Prostate gland (tissue), 2 donors: ENCODE measurements around the gene RFXANK. TPM values are rescaled to one million over a fixed set of nuclear protein-coding genes. Genes with fewer than 3 reads are reported as not detected.

Experiments used
- DNase-seq: peaks from one replicate; pipeline ENCODE4 v3.0.0-alpha.2; 2019; ENCODE audit warnings: low spot score
- H3K27ac ChIP-seq, 2 donors: fragments of 200-600 bp; sonication (generic); 2 replicates each; pipeline ENCODE4 v1.5.1; 2017 to 2019
- H3K27me3 ChIP-seq: fragments of 200-600 bp; sonication (generic); replicated peaks from 2 replicates; pipeline ENCODE4 v1.5.1; 2019; ENCODE audit not compliant: insufficient read depth
- H3K36me3 ChIP-seq, 2 donors: fragments of 200-600 bp; sonication (generic); 1 replicate in 1 of 2; 2 replicates in 1 of 2; pipeline versions ENCODE4 v1.5.1 to v1.8.1; 2017 to 2019
- H3K4me1 ChIP-seq: fragments of 200-600 bp; sonication (generic); replicated peaks from 2 replicates; pipeline ENCODE4 v1.5.1; 2019
- H3K4me3 ChIP-seq, 2 donors: fragments of 200-600 bp; sonication (generic); 2 replicates each; pipeline ENCODE4 v1.5.1; 2017 to 2019
- H3K9me3 ChIP-seq: fragments of 200-600 bp; sonication (generic); 2 replicates; pipeline ENCODE4 v1.5.1; 2017
- POLR2A ChIP-seq: fragments of 450-650 bp; IDR thresholded peaks from one replicate; pipeline ENCODE4 v1.6.1; 2016; ENCODE audit warnings: antibody characterized with exemption, mild to moderate bottlenecking
- POLR2AphosphoS5 ChIP-seq: sonication (generic); formaldehyde crosslinking; IDR thresholded peaks from one replicate; pipeline ENCODE4 v1.6.1; 2017; ENCODE audit warnings: antibody characterized with exemption
- WGBS: methylation state at CpG from one replicate; pipeline ENCODE4 v1.1.5; 2018; 5-methylcytosine and 5-hydroxymethylcytosine counted together
- intact Hi-C: fragments of 100-400 bp; cut with DNase I; formaldehyde crosslinking; loops from one replicate; pipeline ENCODE4 v1.14.2; 2022
- total RNA-seq, 2 donors: library from RNA; depleted of rRNA; stranded (reverse); fragments of >200 nt; gene quantifications; one replicate each; pipeline ENCODE4 v1.1.0, GENCODE V29; 2016
- TF ChIP-seq, protein P1 (sequence below), 4 experiments: fragments of 200-600 bp in 2 of 4; fragments of 450-650 bp in 2 of 4; sonication (generic) in 2 of 4; IDR thresholded peaks; 1 replicate in 3 of 4; 2 replicates in 1 of 4; pipeline ENCODE4 v1.5.1; 2016 to 2019; ENCODE audit warnings: antibody characterized with exemption in 4 of 4, mild to moderate bottlenecking in 2 of 4, moderate library complexity in 2 of 4

The RFXANK gene
- total RNA-seq, 2 donors from 2014 or later = 44.2 to 46.3 TPM

DNA sequence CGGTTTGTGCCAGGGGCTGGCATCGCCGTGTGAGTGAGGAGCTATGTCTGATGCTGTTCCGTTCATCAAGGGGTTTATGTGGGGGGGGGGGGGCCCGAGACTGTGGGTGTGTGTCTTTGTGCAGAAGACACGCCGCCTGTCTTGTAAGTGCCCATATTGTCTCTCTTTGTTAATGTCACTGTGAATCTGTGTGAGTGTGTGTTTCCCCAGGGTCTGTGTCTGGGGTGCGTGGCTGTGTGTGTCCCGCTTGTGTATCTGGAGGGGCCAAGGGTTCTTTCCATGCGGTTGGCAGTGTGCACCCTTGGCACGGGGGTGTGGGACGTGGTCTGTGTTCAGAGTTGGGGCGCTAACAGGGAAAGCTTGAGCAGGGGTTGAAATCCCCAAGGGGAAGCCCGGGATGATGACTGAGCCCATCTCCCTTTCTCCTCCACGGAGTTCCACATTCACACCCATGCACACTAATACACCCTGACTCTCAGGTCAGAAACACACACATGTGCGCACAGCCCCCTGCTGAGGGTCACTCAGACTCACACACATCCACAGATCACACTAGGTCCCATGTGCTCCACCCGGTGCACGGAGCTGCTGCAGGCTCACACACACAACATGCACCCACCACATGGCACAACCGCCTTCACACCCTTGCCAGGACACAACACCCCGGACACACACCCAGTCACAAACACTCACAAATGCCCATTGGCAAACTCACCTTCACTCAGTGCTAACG lies 21.5 kb downstream of the RFXANK start:
- H3K4me3 ChIP-seq = no peak overlapping the region
- 37% methylated on average over 21 of the region's 21 CpGs for WGBS
- intact Hi-C loops = no loop called here
- DNase-seq = no peak
- peaks cover 24% of the 10 kb centered on the region for H3K27me3 ChIP-seq
- no peaks in the 10 kb centered on the region for H3K9me3 ChIP-seq
- TF ChIP-seq POLR2AphosphoS5 = no peak
- TF ChIP-seq, protein P1, sequence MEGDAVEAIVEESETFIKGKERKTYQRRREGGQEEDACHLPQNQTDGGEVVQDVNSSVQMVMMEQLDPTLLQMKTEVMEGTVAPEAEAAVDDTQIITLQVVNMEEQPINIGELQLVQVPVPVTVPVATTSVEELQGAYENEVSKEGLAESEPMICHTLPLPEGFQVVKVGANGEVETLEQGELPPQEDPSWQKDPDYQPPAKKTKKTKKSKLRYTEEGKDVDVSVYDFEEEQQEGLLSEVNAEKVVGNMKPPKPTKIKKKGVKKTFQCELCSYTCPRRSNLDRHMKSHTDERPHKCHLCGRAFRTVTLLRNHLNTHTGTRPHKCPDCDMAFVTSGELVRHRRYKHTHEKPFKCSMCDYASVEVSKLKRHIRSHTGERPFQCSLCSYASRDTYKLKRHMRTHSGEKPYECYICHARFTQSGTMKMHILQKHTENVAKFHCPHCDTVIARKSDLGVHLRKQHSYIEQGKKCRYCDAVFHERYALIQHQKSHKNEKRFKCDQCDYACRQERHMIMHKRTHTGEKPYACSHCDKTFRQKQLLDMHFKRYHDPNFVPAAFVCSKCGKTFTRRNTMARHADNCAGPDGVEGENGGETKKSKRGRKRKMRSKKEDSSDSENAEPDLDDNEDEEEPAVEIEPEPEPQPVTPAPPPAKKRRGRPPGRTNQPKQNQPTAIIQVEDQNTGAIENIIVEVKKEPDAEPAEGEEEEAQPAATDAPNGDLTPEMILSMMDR (IDR thresholded peaks at IDR 0.05) = no peak
- no peak overlapping the region for H3K27ac ChIP-seq
- no peaks in the 10 kb centered on the region for H3K4me1 ChIP-seq
- no peaks in the 10 kb centered on the region for H3K36me3 ChIP-seq

DNA sequence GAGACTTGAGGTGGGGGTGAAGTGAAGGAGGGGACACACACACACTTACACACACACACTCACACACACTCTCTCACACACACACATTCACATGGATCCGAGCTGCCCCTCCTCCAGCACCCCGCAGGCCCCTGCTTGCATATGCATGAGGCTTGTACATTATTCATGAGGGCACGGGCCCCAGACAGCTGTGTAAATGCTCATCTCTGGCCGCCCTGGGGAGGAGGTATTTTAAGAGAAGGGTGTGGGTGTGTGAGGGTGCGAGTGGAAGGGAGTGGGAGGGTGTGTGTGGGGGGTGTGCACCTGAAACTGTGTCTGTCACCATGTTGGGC lies 22.1 kb downstream of the RFXANK start:
- H3K4me3 ChIP-seq = no peak overlapping the region
- TF ChIP-seq POLR2AphosphoS5 = no peak
- intact Hi-C loops = no loop called here
- peaks cover 24% of the 10 kb centered on the region for H3K27me3 ChIP-seq
- 2% methylated on average over 5 of the region's 5 CpGs for WGBS
- DNase-seq = no peak
- no peak overlapping the region for H3K27ac ChIP-seq
- no peaks in the 10 kb centered on the region for H3K36me3 ChIP-seq
- H3K4me1 ChIP-seq = no peaks in the 10 kb centered on the region
- no peaks in the 10 kb centered on the region for H3K9me3 ChIP-seq

GRCh38 chr19:19214892-19215291 lies 22.8 kb downstream of the RFXANK start:
- H3K36me3 ChIP-seq = no peaks in the 10 kb centered on the region
- no peak for DNase-seq
- no peak overlapping the region for H3K4me3 ChIP-seq
- TF ChIP-seq, protein P1 (IDR thresholded peaks at IDR 0.05) = no peak
- no peak for TF ChIP-seq POLR2AphosphoS5
- TF ChIP-seq POLR2A = no peak
- H3K9me3 ChIP-seq = no peaks in the 10 kb centered on the region
- H3K27ac ChIP-seq = no peak overlapping the region
- intact Hi-C loops = no loop called here
- WGBS = 4% methylated on average over 8 of the region's 8 CpGs
- peaks cover 24% of the 10 kb centered on the region for H3K27me3 ChIP-seq
- H3K4me1 ChIP-seq = no peaks in the 10 kb centered on the region

DNA sequence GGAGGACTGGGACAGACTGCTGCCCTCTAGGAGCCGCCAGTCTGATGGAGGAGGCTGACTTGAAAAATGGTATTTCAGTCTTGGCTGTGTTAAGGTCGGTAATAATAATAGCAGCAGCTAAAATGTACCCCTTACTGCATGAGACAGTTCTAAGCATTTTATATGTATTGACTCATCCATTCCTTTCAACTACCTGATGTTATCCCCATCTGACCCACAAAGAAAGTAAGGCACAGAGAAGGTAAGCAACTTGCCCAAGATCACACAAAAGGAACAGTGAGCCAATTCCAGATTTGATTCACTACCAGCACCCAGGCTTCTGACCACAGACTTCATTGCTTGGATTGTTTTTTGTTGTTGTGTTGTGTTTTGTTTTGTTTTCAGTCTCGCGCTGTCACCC lies 23.7 kb downstream of the RFXANK start:
- H3K27me3 ChIP-seq = peaks cover 24% of the 10 kb centered on the region
- H3K4me3 ChIP-seq = no peak overlapping the region
- H3K9me3 ChIP-seq = no peaks in the 10 kb centered on the region
- H3K4me1 ChIP-seq = no peaks in the 10 kb centered on the region
- no peak for DNase-seq
- 72% methylated on average over 4 of the region's 4 CpGs for WGBS
- intact Hi-C loops = no loop called here
- H3K36me3 ChIP-seq = no peaks in the 10 kb centered on the region
- no peak for TF ChIP-seq POLR2AphosphoS5
- no peak for TF ChIP-seq POLR2A
- TF ChIP-seq, protein P1 (IDR thresholded peaks at IDR 0.05) = no peak
- H3K27ac ChIP-seq = no peak overlapping the region

GRCh38 chr19:19217099-19217498 lies 25.0 kb downstream of the RFXANK start:
- no peaks in the 10 kb centered on the region for H3K9me3 ChIP-seq
- no peaks in the 10 kb centered on the region for H3K36me3 ChIP-seq
- H3K4me1 ChIP-seq = no peaks in the 10 kb centered on the region
- H3K27ac ChIP-seq = no peak overlapping the region
- H3K27me3 ChIP-seq = peaks cover 14% of the 10 kb centered on the region
- no peak for DNase-seq
- WGBS = 52% methylated on average over 4 of the region's 4 CpGs
- no peak overlapping the region for H3K4me3 ChIP-seq
- intact Hi-C loops = no loop called here
- TF ChIP-seq, protein P1 (IDR thresholded peaks at IDR 0.05) = no peak
- TF ChIP-seq POLR2AphosphoS5 = no peak
- no peak for TF ChIP-seq POLR2A
